Activated T-cell treated with anti-CD3 and anti-CD28 coated beads, Interleukin-2, amount 50 U/mL, for 1 hour (primary cell): ENCODE results near the gene TSPAN18.

Experiments used
- DNase-seq: peaks from one replicate; pipeline ENCODE4 v3.0.0-alpha.2; 2020

The TSPAN18 gene

GRCh38 chr11:44741976-44742375 lies 15.2 kb downstream of the TSPAN18 start:
- DNase-seq = no peak

- no peak for DNase-seq
Observed at GRCh38 chr11:44742508-44743246, 15.9 kb downstream of the TSPAN18 start.

GRCh38 chr11:44743326-44743725 lies 16.6 kb downstream of the TSPAN18 start:
- DNase-seq = no peak

GRCh38 chr11:44743959-44744557 lies 17.3 kb downstream of the TSPAN18 start:
- DNase-seq = no peak

- no peak for DNase-seq
Observed at GRCh38 chr11:44746894-44747293, 20.1 kb downstream of the TSPAN18 start.

- no peak for DNase-seq
Observed at GRCh38 chr11:44747316-44747715, 20.6 kb downstream of the TSPAN18 start.

GRCh38 chr11:44747836-44748235 lies 21.1 kb downstream of the TSPAN18 start:
- no peak for DNase-seq

- DNase-seq = no peak
Observed at GRCh38 chr11:44748606-44749005, 21.8 kb downstream of the TSPAN18 start.

GRCh38 chr11:44749189-44749588 lies 22.4 kb downstream of the TSPAN18 start:
- no peak for DNase-seq

- no peak for DNase-seq
Observed at GRCh38 chr11:44750551-44751465, 24.0 kb downstream of the TSPAN18 start.

- no peak for DNase-seq
Observed at GRCh38 chr11:44752300-44752699, 25.5 kb downstream of the TSPAN18 start.

GRCh38 chr11:44752713-44753112 lies 26.0 kb downstream of the TSPAN18 start:
- no peak for DNase-seq

GRCh38 chr11:44753961-44754645 lies 27.3 kb downstream of the TSPAN18 start:
- no peak for DNase-seq

- DNase-seq = no peak
Observed at GRCh38 chr11:44754876-44755555, 28.3 kb downstream of the TSPAN18 start.

GRCh38 chr11:44755556-44756523 lies 29.1 kb downstream of the TSPAN18 start:
- no peak for DNase-seq

- DNase-seq = no peak
Observed at GRCh38 chr11:44758983-44759382, 32.2 kb downstream of the TSPAN18 start.

GRCh38 chr11:44759743-44760476 lies 33.1 kb downstream of the TSPAN18 start:
- DNase-seq = no peak

- DNase-seq = no peak
Observed at GRCh38 chr11:44760477-44760872, 33.7 kb downstream of the TSPAN18 start.

- no peak for DNase-seq
Observed at GRCh38 chr11:44760917-44761550, 34.3 kb downstream of the TSPAN18 start.

- DNase-seq = no peak
Observed at GRCh38 chr11:44761551-44761961, 34.8 kb downstream of the TSPAN18 start.
